Bone marrow (tissue), 2 donors: ENCODE data around the gene SPTY2D1.
A peak's percentile ranks its signal among the peaks of the same experiment; 100 is the strongest.
"Not testable (repeated sequence)": the region's sequence is repeated elsewhere in the genome, so short reads cannot be mapped to it uniquely, and the experiment has no call there.

Experiments
- DNase-seq, 2 donors: peaks; one replicate each; lab custom pipeline; 2025; lab: John Stamatoyannopoulos, UW

The SPTY2D1 gene, protein sequence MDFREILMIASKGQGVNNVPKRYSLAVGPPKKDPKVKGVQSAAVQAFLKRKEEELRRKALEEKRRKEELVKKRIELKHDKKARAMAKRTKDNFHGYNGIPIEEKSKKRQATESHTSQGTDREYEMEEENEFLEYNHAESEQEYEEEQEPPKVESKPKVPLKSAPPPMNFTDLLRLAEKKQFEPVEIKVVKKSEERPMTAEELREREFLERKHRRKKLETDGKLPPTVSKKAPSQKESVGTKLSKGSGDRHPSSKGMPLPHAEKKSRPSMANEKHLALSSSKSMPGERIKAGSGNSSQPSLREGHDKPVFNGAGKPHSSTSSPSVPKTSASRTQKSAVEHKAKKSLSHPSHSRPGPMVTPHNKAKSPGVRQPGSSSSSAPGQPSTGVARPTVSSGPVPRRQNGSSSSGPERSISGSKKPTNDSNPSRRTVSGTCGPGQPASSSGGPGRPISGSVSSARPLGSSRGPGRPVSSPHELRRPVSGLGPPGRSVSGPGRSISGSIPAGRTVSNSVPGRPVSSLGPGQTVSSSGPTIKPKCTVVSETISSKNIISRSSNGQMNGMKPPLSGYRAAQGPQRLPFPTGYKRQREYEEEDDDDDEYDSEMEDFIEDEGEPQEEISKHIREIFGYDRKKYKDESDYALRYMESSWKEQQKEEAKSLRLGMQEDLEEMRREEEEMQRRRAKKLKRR

GRCh38 chr11:18634140-18635032 is at the start of gene SPTY2D1:
SPTY2D1 (minus strand) TSS chr11:18634342; CDS start chr11:18634257, 85 bp downstream.
- peak; percentile 93 to 97 for DNase-seq

DNA sequence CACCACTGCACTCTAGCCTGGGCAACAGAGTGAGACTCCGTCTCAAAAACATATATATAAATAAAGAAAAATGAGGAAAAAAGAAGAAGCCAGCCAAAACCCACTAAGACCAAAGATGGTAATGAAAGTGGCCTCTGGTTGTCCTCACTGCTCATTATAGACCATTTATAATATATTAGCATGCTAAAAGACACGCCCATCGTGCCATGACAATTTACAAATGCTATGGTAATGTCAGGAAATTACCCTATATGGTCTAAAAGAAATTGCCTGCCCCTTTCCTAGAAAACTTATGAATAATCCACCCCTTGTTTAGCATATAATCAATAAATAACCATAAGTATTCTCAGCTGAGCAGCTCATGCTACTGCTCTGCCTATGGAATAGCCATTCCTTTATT is 48.3 kb upstream of the SPTY2D1 start:
- DNase-seq: no peak

DNA sequence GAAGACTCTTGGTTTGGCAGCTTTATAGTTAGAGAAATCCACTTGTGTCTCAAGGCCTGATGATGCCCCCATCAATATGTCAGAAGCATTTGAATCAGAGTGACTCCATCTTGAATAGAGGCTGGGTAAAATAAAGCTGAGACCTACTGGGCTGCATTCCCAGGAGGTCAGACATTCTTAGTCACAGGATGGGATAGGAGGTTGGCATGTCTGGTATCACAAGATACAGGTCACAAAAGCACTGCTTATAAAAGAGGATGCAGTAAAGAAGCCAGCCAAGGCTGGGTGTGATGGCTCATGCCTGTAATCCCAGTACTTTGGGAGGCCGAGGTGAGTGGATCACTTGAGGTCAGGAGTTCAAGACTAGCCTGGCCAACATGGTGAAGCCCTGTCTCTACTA is 47.8 kb upstream of the SPTY2D1 start:
- DNase-seq: not testable (repeated sequence)

DNA sequence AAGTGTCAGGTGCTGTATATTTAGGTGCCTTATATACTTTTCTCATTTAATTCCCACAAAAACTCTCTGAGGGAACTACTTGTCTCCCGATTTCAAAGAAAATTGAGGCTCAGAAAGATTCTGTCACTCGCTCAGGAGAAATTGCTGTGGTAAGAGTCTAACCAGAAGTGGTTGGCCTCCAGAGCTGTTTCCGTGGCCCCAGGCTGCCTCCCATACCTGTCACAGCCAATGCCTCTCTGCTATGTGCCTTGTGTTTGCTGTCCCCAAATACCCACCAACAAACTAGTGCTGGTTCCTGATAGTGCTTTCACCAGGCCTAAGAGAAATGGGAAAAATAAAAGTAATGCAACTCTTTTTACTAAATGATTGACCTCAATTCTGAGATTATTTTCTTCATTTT is 43.4 kb upstream of the SPTY2D1 start:
- no peak for DNase-seq

DNA sequence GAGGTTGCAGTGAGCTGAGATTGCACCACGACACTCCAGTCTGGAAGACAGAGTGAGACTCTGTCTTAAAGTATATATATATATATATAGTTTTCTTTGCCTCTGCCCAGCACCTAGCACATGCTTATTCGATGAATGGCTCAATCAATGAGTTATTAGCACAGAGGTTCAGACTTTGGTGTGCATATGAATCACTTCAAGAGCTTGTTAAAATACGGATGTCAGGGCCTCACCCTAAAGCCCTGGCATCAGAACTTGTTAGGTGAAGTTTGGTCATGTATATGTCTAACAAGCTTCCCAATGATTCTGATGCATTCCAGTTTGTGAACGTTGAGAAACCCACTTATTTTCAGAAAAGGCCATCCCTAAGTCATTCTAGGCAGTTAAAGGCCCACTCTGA is 42.7 kb upstream of the SPTY2D1 start:
- DNase-seq: no peak

DNA sequence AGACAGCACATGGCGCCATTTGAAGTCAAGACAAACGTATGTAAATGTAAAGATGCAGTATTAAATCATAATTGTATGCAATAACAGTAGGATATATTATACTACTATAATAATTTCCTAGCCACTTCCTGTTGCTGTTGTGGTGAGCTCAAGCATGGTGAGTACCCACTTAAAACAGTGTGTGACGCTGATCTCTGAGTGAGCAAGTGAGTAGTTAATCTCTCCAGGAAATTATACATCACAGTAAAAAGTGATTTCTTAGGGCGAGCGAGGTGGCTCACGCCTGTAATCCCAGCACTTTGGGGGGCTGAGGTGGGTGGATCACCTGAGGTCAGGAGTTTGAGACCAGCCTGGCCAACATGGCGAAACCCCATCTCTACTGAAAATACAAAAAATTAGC is 38.1 kb upstream of the SPTY2D1 start:
- DNase-seq: not testable (repeated sequence)

DNA sequence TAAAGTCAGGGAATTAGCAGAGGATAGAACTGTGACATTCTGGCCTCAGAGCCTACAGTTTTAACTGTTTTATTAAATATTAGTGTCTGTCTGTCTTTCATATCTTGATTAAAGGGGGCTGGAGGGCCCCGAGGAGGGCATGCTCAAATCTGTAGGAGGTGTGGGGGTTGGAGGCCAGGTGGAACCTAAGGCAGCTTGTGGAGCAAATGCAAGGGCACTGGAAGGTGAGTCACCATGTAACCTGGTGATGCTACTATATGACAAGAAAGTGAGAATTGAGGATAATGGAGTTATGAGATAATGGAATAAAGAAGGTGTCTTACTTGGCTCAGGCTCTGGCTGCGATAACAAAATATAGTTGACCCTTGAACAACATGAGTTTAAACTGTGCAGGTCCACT is 37.1 kb upstream of the SPTY2D1 start:
- no peak for DNase-seq

DNA sequence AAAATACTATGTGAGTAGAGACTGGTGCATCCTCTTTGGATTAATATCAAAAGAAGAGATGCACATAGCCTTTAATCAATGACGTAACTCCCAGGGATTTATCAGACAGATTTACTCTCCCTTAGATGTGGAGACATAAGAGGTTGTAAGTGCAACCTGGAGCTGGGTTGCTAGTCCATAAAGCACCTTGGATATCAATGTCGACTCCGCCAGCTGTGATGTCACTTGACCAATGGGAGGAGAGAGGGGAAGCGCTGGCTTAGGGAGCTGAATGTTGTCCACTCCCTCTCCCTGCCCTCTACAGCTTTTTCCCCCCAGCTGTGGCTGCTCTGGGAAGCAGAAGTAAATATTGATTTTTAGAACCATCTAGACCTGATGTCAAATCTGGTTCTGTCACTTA is 35.6 kb upstream of the SPTY2D1 start:
- no peak for DNase-seq

DNA sequence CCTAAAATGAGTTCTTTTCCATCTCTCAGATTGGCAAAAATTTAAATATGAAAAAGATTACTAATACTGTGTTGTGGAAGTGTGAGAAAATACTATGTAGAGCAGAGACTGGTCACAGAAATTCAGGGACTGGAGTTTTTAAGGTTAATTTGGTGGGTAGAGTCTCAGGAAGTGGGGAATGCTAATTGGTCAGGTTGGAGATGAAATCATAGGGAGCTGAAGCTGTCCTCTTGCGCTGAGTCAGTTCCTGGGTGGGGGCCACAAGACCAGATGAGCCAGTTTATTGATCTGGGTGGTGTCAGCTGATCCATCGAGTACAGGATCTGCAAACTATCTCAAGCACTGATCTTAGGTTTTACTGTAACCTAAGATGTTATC is 35.1 kb upstream of the SPTY2D1 start:
- no peak for DNase-seq

GRCh38 chr11:18668131-18668530 is 34.0 kb upstream of the SPTY2D1 start:
- no peak for DNase-seq

DNA sequence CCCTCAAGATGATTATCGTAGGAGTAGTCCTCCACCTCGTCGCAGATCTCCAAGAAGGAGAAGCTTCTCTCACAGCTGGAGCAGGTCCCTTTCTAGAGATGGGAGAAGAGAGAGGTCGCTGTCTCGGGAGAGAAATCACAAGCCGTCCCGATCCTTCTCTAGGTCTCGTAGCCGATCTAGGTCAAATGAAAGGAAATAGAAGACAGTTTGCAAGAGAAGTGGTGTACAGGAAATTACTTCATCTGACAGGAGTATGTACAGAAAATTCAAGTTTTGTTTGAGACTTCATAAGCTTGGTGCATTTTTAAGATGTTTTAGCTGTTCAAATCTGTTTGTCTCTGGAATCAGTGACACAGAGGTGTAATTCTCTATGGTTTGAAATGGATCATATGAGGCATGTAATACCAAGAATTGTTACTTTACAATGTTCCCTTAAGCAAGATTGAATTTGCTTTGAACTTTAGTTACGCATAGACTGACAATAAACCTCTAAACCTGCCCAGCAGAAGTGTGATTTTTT is 31.3 kb upstream of the SPTY2D1 start:
- not testable (repeated sequence) for DNase-seq

DNA sequence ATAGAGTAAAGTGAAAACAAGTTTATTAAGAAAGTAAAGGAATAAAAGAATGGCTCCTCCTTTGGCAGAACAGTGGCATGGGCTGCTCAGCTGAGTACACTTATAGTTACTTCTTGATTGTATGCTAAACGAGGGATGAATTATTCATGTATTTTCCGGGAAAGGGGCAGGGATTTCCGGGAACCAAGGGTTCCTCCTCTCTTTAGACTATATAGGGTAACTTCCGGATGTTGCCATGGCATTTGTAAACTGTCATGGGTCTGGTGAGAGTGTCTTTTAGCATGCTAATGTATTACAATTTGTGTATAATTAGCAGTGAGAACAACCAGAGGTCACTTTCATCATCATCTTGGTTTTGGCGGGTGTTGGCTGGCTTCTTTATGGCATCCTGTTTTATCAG is 23.5 kb upstream of the SPTY2D1 start:
- no peak for DNase-seq

GRCh38 chr11:18650859-18651557 is 16.9 kb upstream of the SPTY2D1 start:
- peak in 1 of 2 donors; percentile 31 for DNase-seq

DNA sequence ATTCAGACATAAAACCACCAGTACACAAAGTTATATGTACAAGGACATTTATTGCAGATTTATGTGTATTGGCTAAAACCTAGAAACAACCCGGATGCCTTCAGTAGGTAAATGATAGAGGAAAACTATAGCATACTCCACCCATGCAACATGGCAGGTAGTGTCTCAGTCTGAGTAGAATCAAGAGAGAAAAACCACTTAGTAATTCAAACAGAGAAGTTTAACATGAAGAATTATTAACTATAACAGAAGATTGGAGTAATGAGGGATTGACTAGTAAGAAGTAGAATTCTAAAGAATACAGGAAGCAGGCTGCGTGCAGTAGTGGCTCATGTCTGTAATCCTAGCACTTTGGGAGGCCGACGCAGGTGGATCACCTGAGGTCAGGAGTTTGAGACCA is 16.2 kb upstream of the SPTY2D1 start:
- DNase-seq: no peak

- not testable (repeated sequence) for DNase-seq
These were observed 8.9 kb upstream of the SPTY2D1 start for GRCh38 chr11:18643034-18643433.

DNA sequence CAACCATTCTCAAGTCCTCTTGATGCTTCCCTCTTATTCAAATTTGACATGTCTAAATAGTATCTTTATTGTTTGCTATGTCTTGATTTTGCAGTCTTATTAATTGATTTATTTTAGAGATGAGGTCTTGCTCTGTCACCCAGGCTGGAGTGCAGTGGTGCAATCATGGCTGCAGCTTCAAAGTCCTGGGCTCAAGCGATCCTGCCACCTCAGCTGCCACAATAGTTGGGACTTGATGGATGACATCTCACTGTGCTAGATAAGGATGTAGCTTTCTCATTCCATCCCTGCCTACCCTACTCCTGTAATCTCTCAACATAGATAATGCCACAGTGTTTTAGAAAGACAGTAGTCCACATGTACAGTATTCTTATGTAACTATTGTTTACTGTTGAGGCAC is 7.5 kb upstream of the SPTY2D1 start:
- DNase-seq: no peak

DNA sequence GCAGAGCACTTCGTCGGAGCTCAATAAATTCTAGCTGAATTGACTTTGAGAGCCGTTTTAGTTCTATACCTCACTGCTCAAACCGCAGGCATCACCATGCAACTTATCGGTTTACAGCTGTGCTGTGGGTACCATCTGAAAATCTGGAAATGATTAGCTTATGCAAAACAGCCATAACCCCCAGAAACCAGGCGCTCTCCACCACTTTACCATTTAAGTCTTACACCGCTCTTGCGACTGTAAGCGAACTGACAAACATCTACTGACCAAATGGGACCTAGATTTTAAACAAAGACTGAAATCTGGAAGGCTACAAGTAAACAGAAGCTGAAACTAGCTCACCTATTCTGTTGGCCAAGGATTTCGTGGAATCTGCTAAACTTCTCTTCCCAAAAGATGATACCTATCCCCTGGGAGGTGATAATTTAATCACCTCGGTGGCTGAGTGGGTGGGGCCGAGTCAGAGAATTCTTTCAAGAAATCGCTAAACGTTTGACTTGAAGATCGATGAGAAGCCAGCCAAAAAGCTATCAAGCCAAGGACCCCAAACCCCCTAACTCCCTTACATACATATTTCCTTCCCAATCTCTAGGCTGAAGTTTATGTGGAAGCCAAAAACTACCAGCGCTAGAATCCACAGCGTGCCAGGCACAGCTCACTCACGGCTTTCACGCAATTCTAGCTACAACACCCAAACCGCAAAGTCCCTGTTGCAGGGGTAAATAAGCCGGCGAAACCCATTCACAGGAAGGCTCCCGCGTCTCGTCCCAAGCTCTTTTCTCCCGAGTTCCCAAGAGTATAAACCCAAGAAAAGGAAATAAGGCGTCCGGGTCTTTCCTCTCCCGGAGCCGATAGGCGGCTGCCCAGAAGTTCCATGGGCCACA is 644 bp downstream of the SPTY2D1 start:
- DNase-seq: no peak

DNA sequence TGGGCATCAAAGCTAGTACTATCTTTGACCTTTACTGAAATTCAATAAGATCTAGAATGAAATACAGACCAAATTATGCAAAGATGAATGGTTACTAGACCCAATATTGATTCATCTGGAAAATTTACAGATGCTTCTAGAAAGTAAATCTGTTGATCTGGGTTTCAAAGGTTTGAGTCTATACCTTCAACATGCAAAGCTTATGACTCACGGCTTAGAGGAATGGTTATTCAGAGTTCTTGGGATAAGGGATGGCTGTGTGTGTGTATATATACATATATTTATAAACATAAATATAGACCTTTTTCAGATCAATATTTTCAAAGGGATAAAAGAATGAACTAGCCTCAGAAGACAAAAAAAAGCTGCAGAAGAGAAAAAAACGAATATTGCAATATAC is 1.3 kb downstream of the SPTY2D1 start:
- no peak for DNase-seq

DNA sequence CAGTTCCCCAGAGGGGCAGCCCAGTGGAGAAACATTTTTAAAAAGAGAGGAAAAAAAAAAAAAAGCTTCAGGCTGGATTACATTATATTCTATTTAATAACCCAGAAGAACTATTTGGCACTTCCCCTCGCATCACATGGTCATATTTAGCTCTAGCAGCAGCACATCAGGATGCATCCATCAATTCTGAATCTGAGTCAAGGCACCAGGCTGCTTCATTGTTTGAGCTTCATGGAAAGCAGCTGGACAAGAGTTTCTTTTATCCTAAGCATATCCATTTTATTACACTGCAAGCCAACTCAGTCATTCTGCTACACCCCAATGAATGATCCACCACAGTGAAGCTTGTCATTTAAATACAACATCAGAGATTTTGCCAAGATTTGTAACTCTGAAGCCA is 10.0 kb downstream of the SPTY2D1 start:
- DNase-seq: no peak

DNA sequence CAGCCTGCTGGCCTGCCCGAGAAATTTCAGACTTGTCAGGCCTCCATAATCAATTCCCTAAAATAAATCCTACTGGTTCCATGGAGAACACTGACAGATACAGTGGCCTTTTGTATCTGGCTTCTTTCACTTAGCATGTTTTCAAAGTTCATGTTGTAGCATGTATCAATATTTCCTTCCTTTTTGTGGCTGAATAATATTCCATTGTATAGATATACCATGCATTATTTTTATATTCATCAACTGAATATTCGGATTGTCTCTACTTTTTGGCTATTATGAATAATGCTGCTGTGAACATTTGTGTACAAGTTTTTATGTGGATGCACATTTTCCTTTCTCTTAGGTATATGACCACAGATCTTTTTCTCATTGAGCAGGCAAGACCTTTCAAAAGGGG is 10.4 kb downstream of the SPTY2D1 start:
- no peak for DNase-seq
